HCT116 (cell line): ENCODE data around the gene LRFN4.

ENCODE experiments used
- ATF3 ChIP-seq: IDR thresholded peaks from 2 replicates; pipeline ENCODE4 v1.6.1; 2012
- CTCF ChIP-seq, 3 experiments: fragments of 200-600 bp in 1 of 3; sonication (generic) in 1 of 3; IDR thresholded peaks in 2 of 3; conservative IDR thresholded peaks in 1 of 3; 2 replicates each; pipeline ENCODE4 v1.5.1; 2012 to 2017; ENCODE audit warnings: low read depth in 2 of 3, low read length in 2 of 3, antibody characterized with exemption in 1 of 3, borderline replicate concordance in 1 of 3, control low read depth in 1 of 3, mild to moderate bottlenecking in 1 of 3, mixed read lengths in 1 of 3, mixed run types in 1 of 3, moderate library complexity in 1 of 3; ENCODE audit not compliant: insufficient read depth in 1 of 3
- ELF1 ChIP-seq: IDR thresholded peaks from 2 replicates; pipeline ENCODE4 v1.6.1; 2012; ENCODE audit warnings: low read depth, borderline replicate concordance
- EZH2 ChIP-seq: fragments of 200-600 bp; sonication (generic); IDR thresholded peaks from 2 replicates; pipeline ENCODE4 v1.6.1; 2017; ENCODE audit warnings: antibody characterized with exemption, mixed run types
- JUND ChIP-seq: IDR thresholded peaks from 2 replicates; pipeline ENCODE4 v1.6.1; 2012
- POLR2A ChIP-seq: IDR thresholded peaks from 2 replicates; pipeline ENCODE4 v1.7.0; 2011; ENCODE audit warnings: borderline replicate concordance; ENCODE audit not compliant: insufficient read depth, insufficient read length; ENCODE audit errors: extremely low read depth
- POLR2AphosphoS5 ChIP-seq: IDR thresholded peaks from 2 replicates; pipeline ENCODE4 v1.6.1; 2011; ENCODE audit warnings: mild to moderate bottlenecking, low read depth, low read length, moderate library complexity
- RAD21 ChIP-seq: IDR thresholded peaks from 2 replicates; pipeline ENCODE4 v1.6.1; 2012; ENCODE audit warnings: low read depth, mild to moderate bottlenecking
- SP1 ChIP-seq: IDR thresholded peaks from 2 replicates; pipeline ENCODE4 v1.6.1; 2012; ENCODE audit warnings: low read depth

GRCh38 chr11:66820901-66821300, 36.0 kb upstream of the LRFN4 start:
- TF ChIP-seq POLR2AphosphoS5 (no peak), SP1 (no peak), CTCF (IDR thresholded peaks at IDR 0.05 in 2 of 3, conservative IDR thresholded peaks at IDR 0.05 in 1 of 3; ENCODE audit: borderline replicate concordance in 1 of 3, insufficient read depth in 1 of 3, low read depth in 2 of 3, low read length in 2 of 3) (no peak), RAD21 (no peak), ATF3 (no peak), EZH2 (no peak), POLR2A (no peak), ELF1 (no peak), JUND (no peak)
